ENCODE data around the gene EIPR1.

Gene EIPR1

GRCh38 chr2:3313781-3314375 lies 63.7 kb downstream of the EIPR1 start:
- FAIRE-seq = no peak
- no peak for DNase-seq (ENCODE audit: insufficient read length, low spot score)
- no peak for TF ChIP-seq CTCF (IDR thresholded peaks at IDR 0.05; ENCODE audit: insufficient read depth, missing control alignments)

GRCh38 chr2:3312576-3313345 lies 64.9 kb downstream of the EIPR1 start:
- FAIRE-seq = no peak
- no peak for DNase-seq (ENCODE audit: insufficient read length, low spot score)
- no peak for TF ChIP-seq CTCF (IDR thresholded peaks at IDR 0.05; ENCODE audit: insufficient read depth, missing control alignments)

- FAIRE-seq (no peak), DNase-seq (ENCODE audit: insufficient read length, low spot score) (no peak)
- TF ChIP-seq CTCF (IDR thresholded peaks at IDR 0.05; ENCODE audit: insufficient read depth, missing control alignments) = no peak
These were observed 66.0 kb downstream of the EIPR1 start for GRCh38 chr2:3311601-3312000.

- no peak for TF ChIP-seq CTCF (IDR thresholded peaks at IDR 0.05; ENCODE audit: insufficient read depth, missing control alignments)
- DNase-seq (ENCODE audit: insufficient read length, low spot score) = no peak
- no peak for FAIRE-seq
These were observed 67.9 kb downstream of the EIPR1 start for GRCh38 chr2:3309496-3310355.

GRCh38 chr2:3307901-3308300 lies 69.7 kb downstream of the EIPR1 start:
- DNase-seq (ENCODE audit: insufficient read length, low spot score) (no peak), FAIRE-seq (no peak)

GRCh38 chr2:3307236-3307635 lies 70.4 kb downstream of the EIPR1 start:
- TF ChIP-seq CTCF (IDR thresholded peaks at IDR 0.05; ENCODE audit: insufficient read depth, missing control alignments) = no peak
- FAIRE-seq (no peak), DNase-seq (ENCODE audit: insufficient read length, low spot score) (no peak)

More at GRCh38 chr2:3307901-3308300, 69.7 kb downstream of the EIPR1 start:
- no peak for TF ChIP-seq CTCF (IDR thresholded peaks at IDR 0.05; ENCODE audit: insufficient read depth, missing control alignments)

All from D721Med (cell line).